GM18499 (cell line): ENCODE results near the gene TFAP2C.
"Not testable (repeated sequence)": the region's sequence is repeated elsewhere in the genome, so short reads cannot be mapped to it uniquely, and the experiment has no call there.

Experiments
- ATAC-seq: cut with Tn5 transposase; IDR thresholded peaks from one replicate; pipeline ENCODE4 v1.9.1; 2021; ENCODE audit warnings: moderate number of reproducible peaks; ENCODE audit not compliant: insufficient read depth, unreplicated experiment

TFAP2C gene

GRCh38 chr20:56610098-56610497 lies 19.0 kb upstream of the TFAP2C start:
- ATAC-seq: no peak

GRCh38 chr20:56614196-56614595 lies 14.9 kb upstream of the TFAP2C start:
- no peak for ATAC-seq

- ATAC-seq: no peak
Observed at GRCh38 chr20:56616716-56617115, 12.4 kb upstream of the TFAP2C start.

GRCh38 chr20:56617489-56617888 lies 11.6 kb upstream of the TFAP2C start:
- ATAC-seq: no peak

- ATAC-seq: no peak
Observed at GRCh38 chr20:56621730-56622129, 7.4 kb upstream of the TFAP2C start.

GRCh38 chr20:56623930-56624329 lies 5.2 kb upstream of the TFAP2C start:
- ATAC-seq: not testable (repeated sequence)

GRCh38 chr20:56624786-56625681 lies 4.1 kb upstream of the TFAP2C start:
- no peak for ATAC-seq

GRCh38 chr20:56625837-56626236 lies 3.3 kb upstream of the TFAP2C start:
- no peak for ATAC-seq

- ATAC-seq: no peak
Observed at GRCh38 chr20:56626367-56627121, 2.6 kb upstream of the TFAP2C start.

- ATAC-seq: no peak
Observed at GRCh38 chr20:56627122-56628014, 1.7 kb upstream of the TFAP2C start.

GRCh38 chr20:56628015-56628872 lies 862 bp upstream of the TFAP2C start:
- ATAC-seq: no peak

GRCh38 chr20:56629464-56630085 lies 469 bp downstream of the TFAP2C start:
- ATAC-seq: no peak

- no peak for ATAC-seq
Observed at GRCh38 chr20:56630086-56630493, 984 bp downstream of the TFAP2C start.

- no peak for ATAC-seq
Observed at GRCh38 chr20:56630506-56631317, 1.6 kb downstream of the TFAP2C start.

- ATAC-seq: no peak
Observed at GRCh38 chr20:56631318-56631989, 2.3 kb downstream of the TFAP2C start.

GRCh38 chr20:56631990-56632327 lies 2.9 kb downstream of the TFAP2C start:
- ATAC-seq: no peak

GRCh38 chr20:56634307-56634706 lies 5.2 kb downstream of the TFAP2C start:
- ATAC-seq: no peak
